Activated naive CD4-positive, alpha-beta T cell treated with anti-CD3 and anti-CD28 coated beads, Interleukin-2, amount 50 U/mL, for 72 hours (primary cell): ENCODE data around the gene OPN1LW. TPM values are rescaled to one million over a fixed set of nuclear protein-coding genes. Genes with fewer than 3 reads are reported as not detected.
"Not testable (repeated sequence)": the region's sequence is repeated elsewhere in the genome, so short reads cannot be mapped to it uniquely, and the experiment has no call there.

ENCODE experiments used
- ATAC-seq, 2 donors: fragments of 150-1000 bp; cut with Tn5 transposase; 2 replicates each; pipeline ENCODE4 v1.10.0; 2021; ENCODE audit warnings: mild to moderate bottlenecking in 2 of 2, moderate library complexity in 2 of 2
- DNase-seq, 2 donors: peaks; one replicate each; pipeline ENCODE4 v3.0.0; 2021 to 2022; ENCODE audit warnings: low spot score in 2 of 2
- H3K27ac Mint-ChIP-seq, 2 donors: one replicate each; pipeline ENCODE4 v1.8.0; 2022; ENCODE audit warnings: mild to moderate bottlenecking in 2 of 2, mixed read lengths in 2 of 2
- H3K36me3 Mint-ChIP-seq, 2 donors: one replicate each; pipeline ENCODE4 v1.8.0; 2022; ENCODE audit warnings: mixed read lengths in 2 of 2
- H3K9me3 Mint-ChIP-seq, 2 donors: one replicate each; pipeline ENCODE4 v1.8.0; 2022; ENCODE audit warnings: mixed read lengths in 2 of 2
- total RNA-seq, 2 donors: library from RNA; stranded (reverse); gene quantifications; one replicate each; pipeline ENCODE4 v1.2.3, GENCODE V29; 2022

The OPN1LW gene
- not detected for total RNA-seq

DNA sequence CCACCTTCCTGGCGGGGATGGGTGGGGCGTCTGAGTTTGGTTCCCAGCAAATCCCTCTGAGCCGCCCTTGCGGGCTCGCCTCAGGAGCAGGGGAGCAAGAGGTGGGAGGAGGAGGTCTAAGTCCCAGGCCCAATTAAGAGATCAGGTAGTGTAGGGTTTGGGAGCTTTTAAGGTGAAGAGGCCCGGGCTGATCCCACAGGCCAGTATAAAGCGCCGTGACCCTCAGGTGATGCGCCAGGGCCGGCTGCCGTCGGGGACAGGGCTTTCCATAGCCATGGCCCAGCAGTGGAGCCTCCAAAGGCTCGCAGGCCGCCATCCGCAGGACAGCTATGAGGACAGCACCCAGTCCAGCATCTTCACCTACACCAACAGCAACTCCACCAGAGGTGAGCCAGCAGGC, at the start of gene OPN1LW:
OPN1LW (plus strand) TSS at position 234 of the 400 bp plus-strand sequence; CDS start at position 275, 41 bp downstream.
- not testable (repeated sequence) for H3K9me3 Mint-ChIP-seq, ATAC-seq, H3K27ac Mint-ChIP-seq, DNase-seq, H3K36me3 Mint-ChIP-seq

DNA sequence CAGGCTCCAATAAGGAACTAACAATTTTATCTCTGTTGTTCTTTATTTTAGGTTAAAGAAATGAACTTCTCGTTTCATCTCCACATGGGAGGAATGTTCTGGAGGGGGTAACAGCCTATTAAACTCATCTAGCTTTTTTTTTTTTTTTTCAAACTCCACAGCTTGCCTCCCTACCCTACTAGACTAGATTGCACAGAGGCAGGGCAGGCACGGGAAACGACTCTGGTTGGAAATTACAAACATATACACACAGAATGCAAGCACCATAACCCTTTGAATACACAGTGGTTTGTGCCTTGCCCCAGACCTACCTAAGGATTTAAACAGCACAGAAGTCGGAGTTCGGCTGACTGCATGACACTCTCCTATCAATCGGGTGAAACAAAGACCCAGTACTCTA, 49.2 kb upstream of the OPN1LW start:
- Mint-ChIP-seq H3K27ac (peak overlapping the region; percentile 68 to 97), H3K9me3 (no peaks in the 10 kb centered on the region), H3K36me3 (peaks cover 8 to 16% of the 10 kb centered on the region in 2 donors)
- DNase-seq (no peak), ATAC-seq (no peak)

DNA sequence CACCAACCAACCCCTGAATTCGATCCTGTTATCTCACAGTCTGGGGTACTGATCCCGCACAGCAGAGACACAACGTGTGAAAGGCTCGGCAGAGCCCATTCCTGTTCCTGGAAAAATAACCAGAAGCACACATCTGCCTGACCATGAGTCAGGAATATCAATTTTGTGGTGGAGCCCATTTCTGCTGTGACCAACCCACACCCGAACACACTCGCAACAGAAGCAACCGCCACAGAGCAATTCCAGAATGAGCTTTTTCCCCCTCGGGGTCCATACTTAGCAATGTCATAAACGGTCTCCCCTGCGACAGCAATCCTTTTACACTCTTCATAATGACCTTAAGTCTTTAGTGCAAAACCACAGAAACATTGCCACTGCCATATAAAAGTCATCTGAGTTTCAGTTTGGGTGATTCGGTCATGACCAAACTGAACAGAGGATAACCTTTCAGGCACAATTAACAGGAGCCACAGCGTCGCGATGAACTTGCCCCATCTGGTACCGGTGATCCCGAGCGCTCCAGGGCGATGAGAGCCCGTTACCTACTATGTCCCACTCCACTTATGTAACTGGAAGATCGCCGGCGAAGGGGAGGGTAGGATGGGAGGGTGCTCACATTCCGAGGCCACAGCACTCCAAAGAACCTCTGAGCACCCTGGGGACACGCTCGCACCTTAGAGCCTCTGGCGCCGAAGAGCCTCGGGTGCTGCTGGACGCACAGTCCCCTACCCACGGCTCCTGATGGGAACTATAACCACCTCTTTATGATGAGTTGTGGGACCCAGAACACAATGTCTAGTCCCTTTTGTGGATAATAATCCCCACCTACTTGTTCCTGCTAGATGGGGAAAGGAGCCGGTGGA, 47.7 kb upstream of the OPN1LW start:
- Mint-ChIP-seq H3K27ac (peak overlapping the region; percentile 97 to 99), H3K9me3 (no peaks in the 10 kb centered on the region), H3K36me3 (peaks cover 8% of the 10 kb centered on the region in 2 donors)
- ATAC-seq (peak; percentile 13 to 51), DNase-seq (no peak)

DNA sequence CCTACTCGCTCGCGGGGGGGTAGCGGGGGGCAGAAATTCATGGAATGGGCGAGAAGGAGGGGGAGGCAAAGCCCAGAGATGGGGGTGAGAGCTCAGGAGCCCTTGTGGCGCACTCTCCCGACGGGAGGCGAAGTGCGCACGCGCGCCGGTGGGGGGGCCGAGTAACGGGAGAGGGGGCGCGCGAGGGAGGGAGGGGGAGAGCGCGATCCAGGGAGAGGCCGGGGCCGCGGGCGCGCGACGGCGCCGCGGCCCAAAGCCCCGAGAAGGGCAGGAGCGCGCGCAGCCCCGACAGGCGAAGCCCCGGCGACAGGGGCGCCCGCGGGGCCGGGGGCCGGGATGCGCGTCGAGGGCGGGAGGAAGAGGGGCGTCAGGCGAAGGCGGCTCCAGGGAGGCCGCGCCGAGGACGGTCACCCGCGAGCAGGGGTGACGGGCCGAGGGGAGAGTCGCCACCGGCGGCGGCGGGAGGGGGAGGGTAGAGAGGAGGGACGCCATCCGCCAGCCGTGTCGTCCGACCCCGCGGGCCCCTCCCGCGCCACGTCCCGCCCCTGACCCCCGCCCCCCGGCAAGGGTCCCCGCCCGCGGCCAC, 46.9 kb upstream of the OPN1LW start:
- DNase-seq = peak; percentile 56 to 60
- peak; percentile 17 to 39 for ATAC-seq
- H3K27ac Mint-ChIP-seq = peak overlapping the region; percentile 91 to 97
- H3K36me3 Mint-ChIP-seq = peaks cover 8% of the 10 kb centered on the region in 2 donors
- H3K9me3 Mint-ChIP-seq = no peaks in the 10 kb centered on the region

DNA sequence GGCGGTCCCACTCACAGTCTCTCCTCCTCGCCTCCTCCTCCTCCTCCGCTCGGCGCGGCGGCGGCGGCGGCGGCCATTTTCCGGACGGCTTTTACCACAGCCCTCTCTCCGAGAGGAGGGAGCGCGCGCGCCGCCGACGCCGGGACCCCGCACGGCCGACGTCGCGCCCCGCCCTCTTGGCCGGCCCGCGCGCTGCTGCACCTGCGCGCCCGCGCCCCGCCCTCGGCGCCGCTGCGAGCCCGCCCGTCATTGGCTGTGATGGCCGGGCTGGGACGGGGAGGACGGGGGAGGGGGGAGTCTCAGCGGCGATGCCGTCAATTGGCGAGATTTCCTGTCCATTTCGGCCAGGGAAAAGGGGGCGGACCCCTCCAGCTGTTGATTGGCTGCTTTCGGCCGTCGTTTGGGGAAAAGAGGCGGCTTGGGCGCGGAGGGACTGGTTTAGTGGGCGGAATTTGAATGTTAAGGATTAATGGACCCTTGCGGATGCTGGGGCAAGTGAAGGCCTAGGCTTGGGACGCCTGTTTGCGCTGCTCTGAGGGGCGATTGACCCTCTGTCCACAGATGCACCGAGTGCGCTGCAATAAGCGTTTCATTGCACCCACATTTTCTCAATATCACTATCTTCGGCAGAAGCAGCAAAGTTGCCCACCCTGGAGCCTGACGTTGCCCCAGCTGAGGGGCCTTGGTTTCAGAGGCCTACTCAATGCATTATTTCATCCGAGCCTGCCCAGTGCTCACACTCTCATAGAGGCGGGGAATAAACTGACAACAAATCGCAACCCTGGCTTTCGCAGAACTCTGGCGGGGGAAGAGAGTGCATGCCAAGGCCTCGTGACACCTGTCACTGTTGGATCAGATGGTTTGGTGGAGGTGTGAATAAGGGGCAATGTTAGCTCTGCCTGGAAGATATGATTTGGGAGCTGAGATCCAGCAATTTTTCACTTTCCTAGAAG, 46.2 kb upstream of the OPN1LW start, which contains the start of gene MECP2:
MECP2 (minus strand) TSS at position 129 of the 953 bp plus-strand sequence.
- peak; percentile 87 to 92 for DNase-seq
- H3K36me3 Mint-ChIP-seq = peaks cover 8% of the 10 kb centered on the region in 2 donors
- peak; percentile 85 to 93 for ATAC-seq
- H3K27ac Mint-ChIP-seq = peak within 1 kb of the TSS; percentile 97 to 99
- no peaks in the 10 kb centered on the region for H3K9me3 Mint-ChIP-seq

DNA sequence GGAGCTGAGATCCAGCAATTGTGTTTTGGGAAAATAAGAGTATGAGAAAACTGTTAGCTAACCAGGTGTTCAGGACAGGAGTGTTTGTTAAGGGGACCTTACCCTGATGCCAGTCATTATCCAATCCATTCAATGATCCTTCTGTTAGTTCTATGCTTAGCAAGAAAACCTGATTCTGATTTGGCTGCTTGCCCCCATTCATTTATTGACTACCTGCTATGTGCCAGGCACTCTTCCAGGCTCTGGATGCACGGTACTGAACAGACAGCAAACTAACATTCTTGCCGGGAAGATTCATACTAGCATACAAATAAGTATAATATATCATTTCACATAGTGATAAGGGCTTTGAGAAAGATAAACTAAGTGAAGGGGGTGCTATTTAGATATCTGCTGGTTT, 45.5 kb upstream of the OPN1LW start:
- H3K27ac Mint-ChIP-seq = no peak overlapping the region

DNA sequence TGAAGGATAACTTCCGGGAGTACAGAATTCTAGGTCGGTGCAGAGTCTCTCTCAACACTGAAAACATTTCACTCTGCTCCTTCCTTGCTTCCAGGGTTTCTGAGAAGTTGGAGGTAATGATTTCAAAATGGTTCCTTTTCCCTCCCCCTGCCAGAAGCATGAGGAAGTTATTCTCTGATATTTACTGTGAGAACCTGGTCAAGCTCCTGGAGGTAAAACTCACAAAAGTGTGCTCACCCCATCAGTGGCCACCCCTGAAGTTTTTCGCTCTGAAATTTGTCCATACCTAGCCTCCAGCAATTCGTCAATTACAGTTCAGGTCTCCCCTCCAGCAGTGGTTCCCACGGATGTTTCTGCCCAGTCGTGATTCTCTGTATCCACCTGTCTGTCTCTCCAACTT, 30.3 kb upstream of the OPN1LW start:
- ATAC-seq (no peak), DNase-seq (no peak)

More for the DNA sequence above, 45.5 kb upstream of the OPN1LW start:
- Mint-ChIP-seq H3K9me3 (no peaks in the 10 kb centered on the region), H3K36me3 (peaks cover 8% of the 10 kb centered on the region in 2 donors)
- no peak for ATAC-seq
- DNase-seq = no peak

DNA sequence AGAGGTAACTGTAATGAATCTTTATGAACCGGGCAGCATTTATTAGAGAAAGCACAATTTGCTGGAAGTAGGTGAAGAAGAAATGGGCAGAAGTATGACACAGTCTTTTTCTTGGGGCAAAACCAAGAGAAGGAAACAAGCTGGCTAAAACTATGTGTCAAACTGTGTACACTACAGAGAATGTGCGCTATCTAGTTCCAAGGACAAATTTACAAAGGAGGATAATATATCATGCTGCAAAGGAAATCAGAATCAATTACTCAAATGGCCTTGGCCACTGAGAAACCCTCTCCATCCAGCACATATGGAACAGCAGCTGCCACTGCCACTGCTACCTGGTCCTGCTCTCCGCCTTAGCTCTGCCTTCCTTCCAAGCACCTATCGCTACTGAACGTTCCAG, 29.4 kb upstream of the OPN1LW start:
- DNase-seq (no peak), ATAC-seq (no peak)

More for the DNA sequence above, 30.3 kb upstream of the OPN1LW start:
- no peak overlapping the region for H3K27ac Mint-ChIP-seq
- no peaks in the 10 kb centered on the region for H3K9me3 Mint-ChIP-seq
- H3K36me3 Mint-ChIP-seq = no peaks in the 10 kb centered on the region

DNA sequence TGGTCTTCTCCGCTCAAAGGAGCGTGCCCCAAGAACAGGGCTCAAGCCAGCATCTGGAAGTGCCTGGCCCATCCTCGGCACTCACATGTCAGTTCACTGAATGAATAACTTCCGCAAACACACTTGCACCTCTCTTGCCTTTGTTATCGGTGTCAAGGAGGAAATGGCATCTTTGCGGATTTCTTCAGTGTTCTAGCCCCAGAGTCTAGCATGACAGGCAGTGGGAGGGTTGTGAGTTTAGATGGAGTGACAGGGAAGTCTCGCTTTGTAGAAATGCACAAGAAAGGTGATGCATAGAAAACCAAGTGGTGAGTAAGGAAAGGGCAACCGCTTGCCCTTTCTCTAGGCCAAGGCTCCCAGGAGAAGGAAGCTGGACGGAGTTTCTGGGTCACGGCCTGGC, 29.0 kb upstream of the OPN1LW start:
- ATAC-seq (peak in 1 of 2 donors; percentile 61), DNase-seq (no peak)
- H3K36me3 Mint-ChIP-seq = no peaks in the 10 kb centered on the region
- peak overlapping the region in 1 of 2 donors; percentile 20 for H3K27ac Mint-ChIP-seq
- no peaks in the 10 kb centered on the region for H3K9me3 Mint-ChIP-seq

More for the DNA sequence above, 29.4 kb upstream of the OPN1LW start:
- H3K9me3 Mint-ChIP-seq = no peaks in the 10 kb centered on the region
- H3K27ac Mint-ChIP-seq = no peak overlapping the region
- no peaks in the 10 kb centered on the region for H3K36me3 Mint-ChIP-seq

DNA sequence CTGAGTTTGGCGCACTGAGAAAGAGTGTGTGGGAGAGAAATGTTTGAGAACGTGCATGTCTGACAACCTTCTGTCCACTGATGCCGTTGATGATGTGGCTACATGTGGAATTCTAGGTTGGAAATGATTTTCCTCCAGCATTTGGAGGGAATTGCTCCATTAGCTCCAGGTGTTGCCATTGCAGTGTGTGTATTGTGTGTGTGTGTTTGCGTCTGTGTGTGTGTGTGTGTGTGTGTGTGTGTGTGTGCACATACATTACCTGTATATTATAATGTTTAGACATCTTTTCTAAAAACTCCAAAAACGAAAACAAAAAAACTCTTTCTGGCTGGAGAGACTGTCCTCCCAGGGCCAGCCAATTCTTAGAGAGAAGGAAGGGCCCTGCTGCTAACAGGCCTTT, 28.3 kb upstream of the OPN1LW start:
- no peak for DNase-seq
- Mint-ChIP-seq H3K27ac (peak overlapping the region; percentile 20 to 57), H3K36me3 (no peaks in the 10 kb centered on the region), H3K9me3 (no peaks in the 10 kb centered on the region)
- ATAC-seq = no peak

DNA sequence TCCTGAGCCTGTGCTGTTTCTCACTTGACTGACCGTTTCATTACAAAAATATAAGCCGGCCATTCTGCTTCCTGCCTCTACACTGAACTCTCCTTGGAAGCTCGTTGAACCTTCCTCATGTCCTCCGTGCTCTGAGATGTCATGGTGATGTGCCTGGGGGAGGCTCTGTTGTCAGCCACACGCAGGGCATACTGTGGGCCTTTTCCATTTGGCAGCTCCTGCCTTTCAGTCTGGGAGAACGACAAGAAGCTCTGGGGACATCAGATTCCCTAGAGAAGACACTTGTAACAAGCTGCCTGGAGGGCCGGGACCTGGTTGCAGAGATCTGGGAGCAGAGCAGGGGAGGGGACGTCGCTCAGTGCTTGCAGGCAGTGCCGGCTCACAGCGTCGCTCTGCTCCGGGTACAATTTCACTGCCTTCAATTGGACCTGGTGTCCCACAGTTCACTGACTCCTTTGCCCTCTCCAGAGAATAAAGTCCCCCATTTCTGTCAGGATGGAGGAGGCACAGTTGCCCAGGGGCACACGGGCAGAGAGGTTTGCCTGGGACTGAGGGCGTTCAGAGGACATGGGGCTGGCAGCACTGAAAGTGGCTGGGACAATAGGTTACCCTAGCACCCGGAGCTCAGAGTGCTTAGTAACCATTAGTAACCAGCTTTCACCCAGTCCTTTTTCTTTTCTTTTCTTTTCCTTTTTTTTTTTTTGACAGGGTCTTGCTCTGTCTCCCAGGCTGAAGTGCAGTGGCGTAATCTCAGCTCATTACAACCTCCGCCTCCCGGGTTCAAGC, 27.4 kb upstream of the OPN1LW start:
- H3K27ac Mint-ChIP-seq = no peak overlapping the region
- no peak for DNase-seq
- no peaks in the 10 kb centered on the region for H3K36me3 Mint-ChIP-seq
- ATAC-seq = no peak
- no peaks in the 10 kb centered on the region for H3K9me3 Mint-ChIP-seq

DNA sequence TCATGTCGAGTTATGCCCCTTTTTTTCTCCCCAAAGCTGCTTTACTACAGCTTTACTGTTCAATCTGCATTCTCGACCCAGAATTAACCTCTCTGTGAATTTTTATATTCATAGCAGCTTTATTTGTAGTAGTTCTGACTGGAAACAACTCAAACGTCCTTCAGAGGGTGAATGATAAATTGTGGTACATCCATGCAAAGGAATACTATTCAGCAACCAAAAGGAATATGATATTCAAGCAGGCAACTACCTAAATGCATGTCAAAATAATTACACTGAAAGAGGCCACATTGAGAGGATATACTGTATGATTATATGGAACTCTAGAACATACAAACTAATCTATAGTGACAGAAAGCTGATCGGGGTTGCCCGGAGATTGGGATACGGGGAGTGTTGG, 26.5 kb upstream of the OPN1LW start:
- no peaks in the 10 kb centered on the region for H3K9me3 Mint-ChIP-seq
- no peak for ATAC-seq
- no peaks in the 10 kb centered on the region for H3K36me3 Mint-ChIP-seq
- peak overlapping the region in 1 of 2 donors; percentile 59 for H3K27ac Mint-ChIP-seq
- no peak for DNase-seq

DNA sequence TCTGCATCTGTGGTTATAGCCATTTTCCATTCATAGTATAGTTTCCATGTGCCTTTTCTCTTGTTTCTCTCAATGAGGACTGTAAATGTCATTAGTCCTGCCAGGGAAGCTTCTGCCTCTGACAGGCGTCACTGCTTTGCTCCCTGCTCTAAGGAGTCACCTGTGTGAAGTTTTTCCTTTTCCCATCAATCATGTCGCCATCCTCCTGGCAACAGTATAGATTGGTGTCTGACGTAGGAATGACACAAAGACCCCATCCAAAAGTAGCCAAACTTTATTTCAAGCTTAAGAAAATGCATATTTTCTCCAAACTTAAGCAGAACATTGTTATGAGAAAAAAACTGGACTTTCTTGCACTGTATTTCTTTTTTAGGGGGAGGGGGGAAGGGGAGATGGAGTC, 23.5 kb upstream of the OPN1LW start:
- Mint-ChIP-seq H3K36me3 (no peaks in the 10 kb centered on the region), H3K27ac (no peak overlapping the region), H3K9me3 (no peaks in the 10 kb centered on the region)
- DNase-seq = no peak
- no peak for ATAC-seq

DNA sequence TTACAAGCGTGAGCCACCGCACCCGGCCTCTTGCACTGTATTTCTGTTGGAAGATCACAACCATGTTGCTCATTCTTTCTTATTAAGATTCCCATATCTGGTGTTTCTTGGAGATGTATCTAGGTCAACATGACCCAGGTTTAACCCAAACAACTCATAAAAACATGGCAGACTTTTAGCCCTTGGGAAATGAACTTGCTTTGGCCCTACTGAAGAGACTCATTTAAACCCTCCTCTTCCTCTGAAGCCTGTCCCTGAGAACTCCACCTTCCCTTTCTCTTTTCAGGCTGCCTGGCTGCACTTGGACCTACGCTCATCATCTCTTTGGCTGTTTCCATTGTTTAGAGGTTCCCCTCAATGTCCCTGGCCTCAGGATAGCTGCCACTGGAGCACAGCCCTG, 22.8 kb upstream of the OPN1LW start:
- Mint-ChIP-seq H3K9me3 (no peaks in the 10 kb centered on the region), H3K36me3 (no peaks in the 10 kb centered on the region), H3K27ac (no peak overlapping the region)
- no peak for DNase-seq
- ATAC-seq = no peak

DNA sequence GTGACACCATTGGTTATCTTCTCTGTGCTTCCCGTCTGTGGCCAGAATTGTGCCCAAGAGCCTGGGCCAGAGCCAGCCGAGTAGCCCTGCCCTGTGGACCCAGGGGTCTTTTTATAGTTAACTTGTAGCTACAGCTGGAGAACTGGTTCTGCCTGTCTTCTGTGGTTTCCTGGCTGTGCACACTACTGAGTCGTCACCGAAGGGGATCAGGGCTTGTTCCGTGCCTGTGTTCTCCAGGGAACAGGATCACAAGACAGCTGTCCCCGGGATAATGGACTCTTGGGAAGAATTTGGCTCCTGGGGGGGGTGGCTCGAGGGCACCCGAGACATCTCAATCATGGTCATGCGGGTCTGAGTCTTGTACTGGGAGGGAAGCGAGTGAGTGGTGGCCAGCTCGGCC, 22.1 kb upstream of the OPN1LW start:
- no peaks in the 10 kb centered on the region for H3K9me3 Mint-ChIP-seq
- no peaks in the 10 kb centered on the region for H3K36me3 Mint-ChIP-seq
- DNase-seq (no peak), ATAC-seq (no peak)
- no peak overlapping the region for H3K27ac Mint-ChIP-seq
